Sigmoid colon (tissue), 7 donors: ENCODE results near the gene COX6A1. TPM values are rescaled to one million over a fixed set of nuclear protein-coding genes. Genes with fewer than 3 reads are reported as not detected.
A peak's percentile ranks its signal among the peaks of the same experiment; 100 is the strongest.

ENCODE experiments used
- DNase-seq: peaks from one replicate; pipeline ENCODE4 v3.0.0-alpha.2; 2019
- H3K27ac ChIP-seq, 4 donors: fragments of 200-600 bp; sonication (generic); one replicate each; pipeline ENCODE4 v1.5.1; 2016 to 2019; ENCODE audit warnings: mild to moderate bottlenecking in 1 of 4
- H3K27me3 ChIP-seq, 3 donors: fragments of 200-600 bp; sonication (generic); one replicate each; pipeline ENCODE4 v1.5.1; 2019; ENCODE audit warnings: mild to moderate bottlenecking in 1 of 3
- H3K36me3 ChIP-seq, 4 donors: fragments of 200-600 bp; sonication (generic); one replicate each; pipeline ENCODE4 v1.5.1; 2016 to 2019
- H3K4me1 ChIP-seq, 4 donors: fragments of 200-600 bp; sonication (generic); one replicate each; pipeline ENCODE4 v1.5.1; 2017 to 2019
- H3K4me3 ChIP-seq, 4 donors: fragments of 200-600 bp; sonication (generic); one replicate each; pipeline ENCODE4 v1.5.1; 2017 to 2019; ENCODE audit warnings: mild to moderate bottlenecking in 2 of 4, moderate library complexity in 1 of 4
- H3K9me3 ChIP-seq, 4 donors: fragments of 200-600 bp in 3 of 4; sonication (generic) in 3 of 4; one replicate each; pipeline versions ENCODE4 v1.5.1 to v1.6.1; 2013 to 2019
- CTCF ChIP-seq, 4 experiments: fragments of 450-650 bp in 3 of 4; fragments of 200-600 bp in 1 of 4; IDR thresholded peaks; one replicate each; pipeline ENCODE4 v1.5.1; 2016 to 2019; ENCODE audit warnings: antibody characterized with exemption in 4 of 4, mild to moderate bottlenecking in 3 of 4, moderate library complexity in 2 of 4
- EP300 ChIP-seq, 4 donors: sonication (generic); formaldehyde crosslinking; IDR thresholded peaks; one replicate each; pipeline ENCODE4 v1.6.1; 2017; ENCODE audit warnings: antibody characterized with exemption in 4 of 4
- POLR2A ChIP-seq, 2 donors: fragments of 450-650 bp; IDR thresholded peaks; one replicate each; pipeline ENCODE4 v1.6.1; 2016; ENCODE audit warnings: antibody characterized with exemption in 2 of 2, mild to moderate bottlenecking in 2 of 2, moderate library complexity in 2 of 2
- POLR2AphosphoS5 ChIP-seq, 4 donors: sonication (generic); formaldehyde crosslinking; IDR thresholded peaks; one replicate each; pipeline ENCODE4 v1.6.1; 2017; ENCODE audit warnings: antibody characterized with exemption in 4 of 4
- WGBS, 2 donors: extraction: QIAGEN DNeasy Blood & Tissue Kit; methylation state at CpG; one replicate each; pipeline ENCODE4 v1.1.7; 2013; 5-methylcytosine and 5-hydroxymethylcytosine counted together
- intact Hi-C: fragments of 100-400 bp; cut with DNase I; formaldehyde crosslinking; loops from one replicate; pipeline ENCODE4 v1.15.1; 2023
- polyA plus RNA-seq, 3 donors: library from polyadenylated mRNA; stranded (reverse); fragments of 200-250 nt; gene quantifications; one replicate each; pipeline ENCODE4 v1.2.3, GENCODE V29; 2013
- total RNA-seq, 4 donors: library from RNA; depleted of rRNA; stranded (reverse); fragments of >200 nt; gene quantifications; one replicate each; pipeline ENCODE4 v1.1.0, GENCODE V29; 2016
- donor health status: healthy with polysubstance abuse.
- donor health status: Bipolar disorder and iron deficiency.
- donor health status: healthy.

Gene COX6A1
- total and polyA plus RNA-seq, 7 donors, result 432 to 1,413 (median 633) TPM

GRCh38 chr12:120453977-120454376, 16.1 kb downstream of the COX6A1 start:
- H3K27ac ChIP-seq, result no peak overlapping the region
- DNase-seq, result no peak
- no peaks in the 10 kb centered on the region for H3K9me3 ChIP-seq
- WGBS, 2 donors, result 56 to 68% methylated on average over 4 of the region's 4 CpGs
- TF ChIP-seq POLR2AphosphoS5 (IDR thresholded peaks at IDR 0.05) (no peak), CTCF (IDR thresholded peaks at IDR 0.05) (peak in 3 of 4 experiments; percentile 10 to 38 (median 12))
- H3K4me3 ChIP-seq, result no peak overlapping the region
- intact Hi-C loops, result no loop called here
- H3K4me1 ChIP-seq, result no peaks in the 10 kb centered on the region
- H3K27me3 ChIP-seq, result no peaks in the 10 kb centered on the region
- H3K36me3 ChIP-seq, result peaks cover 0 to 82% (median 24%) of the 10 kb centered on the region in 4 donors

- Histone ChIP-seq H3K27ac (no peak overlapping the region), H3K9me3 (no peaks in the 10 kb centered on the region), H3K27me3 (no peaks in the 10 kb centered on the region), H3K36me3 (peaks cover 5 to 82% (median 33%) of the 10 kb centered on the region in 4 donors), H3K4me3 (no peak overlapping the region), H3K4me1 (no peaks in the 10 kb centered on the region)
- no peak for DNase-seq
- WGBS, 2 donors, result 86 to 89% methylated on average over 7 of the region's 7 CpGs
- no peak for TF ChIP-seq POLR2A (IDR thresholded peaks at IDR 0.05)
- no peak for TF ChIP-seq EP300 (IDR thresholded peaks at IDR 0.05)
- TF ChIP-seq POLR2AphosphoS5 (IDR thresholded peaks at IDR 0.05), result no peak
- no peak for TF ChIP-seq CTCF (IDR thresholded peaks at IDR 0.05)
- intact Hi-C loops, result no loop called here
Observed at GRCh38 chr12:120455302-120455701, 17.4 kb downstream of the COX6A1 start.

- Histone ChIP-seq H3K27me3 (no peaks in the 10 kb centered on the region), H3K4me3 (no peak overlapping the region), H3K36me3 (peaks cover 9 to 89% (median 45%) of the 10 kb centered on the region in 4 donors), H3K27ac (no peak overlapping the region), H3K4me1 (no peaks in the 10 kb centered on the region), H3K9me3 (no peaks in the 10 kb centered on the region)
- TF ChIP-seq EP300 (IDR thresholded peaks at IDR 0.05) (no peak), CTCF (IDR thresholded peaks at IDR 0.05) (no peak), POLR2A (IDR thresholded peaks at IDR 0.05) (no peak), POLR2AphosphoS5 (IDR thresholded peaks at IDR 0.05) (no peak)
- no peak for DNase-seq
- WGBS, 2 donors, result 87 to 90% methylated on average over 6 of the region's 6 CpGs
- intact Hi-C loops, result no loop called here
Observed at GRCh38 chr12:120457133-120457532, 19.2 kb downstream of the COX6A1 start.

- intact Hi-C loops, result no loop called here
- no peaks in the 10 kb centered on the region for H3K27me3 ChIP-seq
- H3K4me1 ChIP-seq, result no peaks in the 10 kb centered on the region
- H3K36me3 ChIP-seq, result peaks cover 28 to 96% (median 67%) of the 10 kb centered on the region in 4 donors
- H3K4me3 ChIP-seq, result no peak overlapping the region
- H3K9me3 ChIP-seq, result no peaks in the 10 kb centered on the region
- WGBS, 2 donors, result 94 to 99% methylated on average over 3 of the region's 3 CpGs
- TF ChIP-seq POLR2A (IDR thresholded peaks at IDR 0.05) (no peak), EP300 (IDR thresholded peaks at IDR 0.05) (no peak), POLR2AphosphoS5 (IDR thresholded peaks at IDR 0.05) (no peak), CTCF (IDR thresholded peaks at IDR 0.05) (no peak)
- H3K27ac ChIP-seq, result no peak overlapping the region
- DNase-seq, result no peak
Observed at GRCh38 chr12:120460157-120460556, 22.2 kb downstream of the COX6A1 start.

GRCh38 chr12:120462099-120462640, 24.3 kb downstream of the COX6A1 start:
- DNase-seq, result no peak
- peaks cover 0 to 13% (median 6%) of the 10 kb centered on the region in 4 donors for H3K4me1 ChIP-seq
- 85 to 87% methylated on average over 3 of the region's 3 CpGs for WGBS, 2 donors
- no peaks in the 10 kb centered on the region for H3K27me3 ChIP-seq
- H3K27ac ChIP-seq, result no peak overlapping the region
- no peak for TF ChIP-seq POLR2A (IDR thresholded peaks at IDR 0.05)
- TF ChIP-seq EP300 (IDR thresholded peaks at IDR 0.05), result no peak
- TF ChIP-seq POLR2AphosphoS5 (IDR thresholded peaks at IDR 0.05), result no peak
- TF ChIP-seq CTCF (IDR thresholded peaks at IDR 0.05), result no peak
- H3K4me3 ChIP-seq, result no peak overlapping the region
- peaks cover 28 to 90% (median 68%) of the 10 kb centered on the region in 4 donors for H3K36me3 ChIP-seq
- H3K9me3 ChIP-seq, result no peaks in the 10 kb centered on the region
- intact Hi-C loops, result no loop called here
